ENCODE results near the gene NAA20. TPM values are rescaled to one million over a fixed set of nuclear protein-coding genes. Genes with fewer than 3 reads are reported as not detected.

NAA20 gene
- total and polyA plus RNA-seq, 4 donors: 26.8 to 75.6 (median 39.2) TPM

GRCh38 chr20:20010639-20011500 lies 6.3 kb upstream of the NAA20 start:
- DNase-seq (ENCODE audit: low spot score): no peak
- Histone ChIP-seq H3K27ac (ENCODE audit: low read depth in 1 of 2, low read length in 2 of 2) (peak overlapping the region; percentile 86 to 95), H3K9me3 (ENCODE audit: control insufficient read depth in 4 of 4, low read length in 3 of 4) (no peaks in the 10 kb centered on the region), H3K9ac (ENCODE audit: low read depth in 1 of 2, low read length in 2 of 2) (peak overlapping the region in 1 of 2 donors; percentile 38), H3K36me3 (ENCODE audit: control insufficient read depth in 4 of 4, insufficient read depth in 3 of 4, low read depth in 1 of 4, low read length in 3 of 4) (no peaks in the 10 kb centered on the region), H3K4me3 (ENCODE audit: low read depth in 1 of 3, low read length in 3 of 3) (peak overlapping the region in 1 of 3 donors; percentile 8), H3K27me3 (ENCODE audit: control insufficient read depth in 4 of 4, insufficient read depth in 4 of 4, low read length in 3 of 4) (no peaks in the 10 kb centered on the region), H3K4me1 (ENCODE audit: control insufficient read depth in 4 of 4, insufficient read depth in 4 of 4, low read length in 3 of 4) (peaks cover 2 to 15% (median 10%) of the 10 kb centered on the region in 4 donors)
- TF ChIP-seq SP1 (IDR thresholded peaks at IDR 0.05) (peak; percentile 86), TAF1 (conservative IDR thresholded peaks at IDR 0.05) (no peak), CTCF (IDR thresholded peaks at IDR 0.05; ENCODE audit: low read depth, low read length, missing input control) (no peak), ATF3 (IDR thresholded peaks at IDR 0.05) (peak; percentile 51), HNF4G (IDR thresholded peaks at IDR 0.05) (no peak), RAD21 (IDR thresholded peaks at IDR 0.05) (peak; percentile 22 to 42), NR2F2 (IDR thresholded peaks at IDR 0.05) (peak; percentile 17), FOXA2 (IDR thresholded peaks at IDR 0.05) (peak; percentile 95), JUND (IDR thresholded peaks at IDR 0.05) (peak; percentile 89 to 95), GABPA (IDR thresholded peaks at IDR 0.05 in 1 of 2, conservative IDR thresholded peaks at IDR 0.05 in 1 of 2) (peak in 1 of 2 donors; percentile 41), EGR1 (IDR thresholded peaks at IDR 0.05; ENCODE audit: low read depth in 2 of 2) (peak in 1 of 2 donors; percentile 56), ZBTB33 (IDR thresholded peaks at IDR 0.05) (no peak), FOXA1 (IDR thresholded peaks at IDR 0.05) (peak; percentile 94), MAX (IDR thresholded peaks at IDR 0.05) (peak; percentile 90), HNF4A (conservative IDR thresholded peaks at IDR 0.05) (peak; percentile 51 to 56), REST (IDR thresholded peaks at IDR 0.05) (peak; percentile 42), YY1 (IDR thresholded peaks at IDR 0.05) (peak; percentile 79), RXRA (IDR thresholded peaks at IDR 0.05) (peak; percentile 65 to 80)
- WGBS: 14% methylated on average over 4 of the region's 4 CpGs

All from liver (tissue), 9 donors.